Measurements from ENCODE around the gene ENKUR.

DNA sequence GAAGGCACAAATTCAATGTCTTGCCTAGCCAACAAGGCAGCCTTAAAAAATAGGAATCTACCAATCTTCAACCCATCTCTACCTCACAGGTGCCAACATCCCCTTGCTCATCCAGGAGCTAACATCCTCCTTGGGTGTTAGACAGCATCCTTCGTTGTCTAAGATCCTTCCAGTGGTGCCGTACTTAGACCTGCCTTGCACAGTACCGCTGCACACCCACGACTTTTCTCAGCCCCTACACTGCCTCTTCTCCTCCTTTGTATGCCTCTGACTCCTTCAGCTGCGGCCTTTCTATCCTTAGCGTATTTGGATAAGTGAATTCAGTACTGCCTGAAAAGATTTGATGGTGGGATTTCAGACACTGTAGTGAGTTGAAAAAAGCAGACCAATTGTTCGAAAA is 47.6 kb downstream of the ENKUR start:
- TF ChIP-seq, protein P1, sequence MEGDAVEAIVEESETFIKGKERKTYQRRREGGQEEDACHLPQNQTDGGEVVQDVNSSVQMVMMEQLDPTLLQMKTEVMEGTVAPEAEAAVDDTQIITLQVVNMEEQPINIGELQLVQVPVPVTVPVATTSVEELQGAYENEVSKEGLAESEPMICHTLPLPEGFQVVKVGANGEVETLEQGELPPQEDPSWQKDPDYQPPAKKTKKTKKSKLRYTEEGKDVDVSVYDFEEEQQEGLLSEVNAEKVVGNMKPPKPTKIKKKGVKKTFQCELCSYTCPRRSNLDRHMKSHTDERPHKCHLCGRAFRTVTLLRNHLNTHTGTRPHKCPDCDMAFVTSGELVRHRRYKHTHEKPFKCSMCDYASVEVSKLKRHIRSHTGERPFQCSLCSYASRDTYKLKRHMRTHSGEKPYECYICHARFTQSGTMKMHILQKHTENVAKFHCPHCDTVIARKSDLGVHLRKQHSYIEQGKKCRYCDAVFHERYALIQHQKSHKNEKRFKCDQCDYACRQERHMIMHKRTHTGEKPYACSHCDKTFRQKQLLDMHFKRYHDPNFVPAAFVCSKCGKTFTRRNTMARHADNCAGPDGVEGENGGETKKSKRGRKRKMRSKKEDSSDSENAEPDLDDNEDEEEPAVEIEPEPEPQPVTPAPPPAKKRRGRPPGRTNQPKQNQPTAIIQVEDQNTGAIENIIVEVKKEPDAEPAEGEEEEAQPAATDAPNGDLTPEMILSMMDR (IDR thresholded peaks at IDR 0.05) = no peak
- TF ChIP-seq EZH2 (IDR thresholded peaks at IDR 0.05) = no peak
- no peak for TF ChIP-seq EZH2phosphoT487 (IDR thresholded peaks at IDR 0.05)

Data from neural progenitor cell (in vitro differentiated cells).